ENCODE data around the gene SOX15. TPM values are rescaled to one million over a fixed set of nuclear protein-coding genes. Genes with fewer than 3 reads are reported as not detected.

Gene SOX15
- total and polyA plus RNA-seq, 2 experiments from 2014 or later, result 0.13 to 0.89 TPM

DNA sequence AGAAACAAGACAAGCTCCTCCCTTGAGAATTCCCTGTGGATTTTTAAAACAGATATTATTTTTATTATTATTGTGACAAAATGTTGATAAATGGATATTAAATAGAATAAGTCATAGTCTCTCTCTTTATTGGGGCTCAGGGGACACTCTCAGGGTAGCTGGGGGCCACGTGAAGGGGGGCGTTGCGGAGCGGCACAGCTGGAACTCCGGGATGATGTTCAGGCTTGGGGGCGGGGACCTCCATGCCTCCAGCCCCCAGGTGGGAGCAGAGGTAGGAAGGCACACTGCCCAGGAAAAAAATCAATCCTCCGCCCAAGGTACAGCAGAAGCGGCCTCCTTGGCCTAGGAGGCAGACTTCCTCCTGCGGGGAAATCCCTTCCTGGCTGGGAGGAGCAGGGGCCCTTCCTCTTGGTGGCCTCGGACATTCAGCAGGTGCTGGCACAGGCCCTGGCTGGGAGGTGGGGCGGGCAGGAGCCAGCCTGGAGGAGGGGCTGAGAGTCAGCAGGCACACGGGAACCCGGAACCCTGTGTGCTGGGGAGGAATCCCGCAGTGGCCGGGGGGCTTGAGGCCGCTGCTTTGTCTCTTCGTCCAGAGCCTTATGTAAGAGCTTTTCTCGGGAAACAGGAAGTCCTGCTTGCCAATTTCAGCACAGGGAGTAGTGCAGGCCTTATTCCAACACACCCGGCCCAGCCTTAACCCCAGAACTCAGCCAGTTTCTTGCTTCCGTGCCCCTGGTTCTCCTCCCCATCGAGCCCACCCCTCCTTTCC is 31.9 kb downstream of the SOX15 start:
- no peak overlapping the region for H3K4me3 ChIP-seq
- no peak for TF ChIP-seq EZH2 (IDR thresholded peaks at IDR 0.05; ENCODE audit: borderline replicate concordance)
- TF ChIP-seq, protein P1, sequence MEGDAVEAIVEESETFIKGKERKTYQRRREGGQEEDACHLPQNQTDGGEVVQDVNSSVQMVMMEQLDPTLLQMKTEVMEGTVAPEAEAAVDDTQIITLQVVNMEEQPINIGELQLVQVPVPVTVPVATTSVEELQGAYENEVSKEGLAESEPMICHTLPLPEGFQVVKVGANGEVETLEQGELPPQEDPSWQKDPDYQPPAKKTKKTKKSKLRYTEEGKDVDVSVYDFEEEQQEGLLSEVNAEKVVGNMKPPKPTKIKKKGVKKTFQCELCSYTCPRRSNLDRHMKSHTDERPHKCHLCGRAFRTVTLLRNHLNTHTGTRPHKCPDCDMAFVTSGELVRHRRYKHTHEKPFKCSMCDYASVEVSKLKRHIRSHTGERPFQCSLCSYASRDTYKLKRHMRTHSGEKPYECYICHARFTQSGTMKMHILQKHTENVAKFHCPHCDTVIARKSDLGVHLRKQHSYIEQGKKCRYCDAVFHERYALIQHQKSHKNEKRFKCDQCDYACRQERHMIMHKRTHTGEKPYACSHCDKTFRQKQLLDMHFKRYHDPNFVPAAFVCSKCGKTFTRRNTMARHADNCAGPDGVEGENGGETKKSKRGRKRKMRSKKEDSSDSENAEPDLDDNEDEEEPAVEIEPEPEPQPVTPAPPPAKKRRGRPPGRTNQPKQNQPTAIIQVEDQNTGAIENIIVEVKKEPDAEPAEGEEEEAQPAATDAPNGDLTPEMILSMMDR (IDR thresholded peaks at IDR 0.05; ENCODE audit: poor library complexity), result no peak
- TF ChIP-seq EZH2phosphoT487 (IDR thresholded peaks at IDR 0.05; ENCODE audit: low read depth, severe bottlenecking, unreplicated experiment), result no peak
- peak overlapping the region; percentile 76 for H2AFZ ChIP-seq
- peak overlapping the region; percentile 92 for H3K27ac ChIP-seq
- no peaks in the 10 kb centered on the region for H4K20me1 ChIP-seq (ENCODE audit: insufficient read depth, poor library complexity, severe bottlenecking)
- H3K79me2 ChIP-seq, result peaks cover 10% of the 10 kb centered on the region
- H3K9me3 ChIP-seq (ENCODE audit: low read depth), result no peaks in the 10 kb centered on the region
- WGBS (ENCODE audit: low lambda C conversion rate, missing lambda C conversion rate), result 43% methylated on average over 20 of the region's 21 CpGs
- H3K36me3 ChIP-seq (replicated peaks; ENCODE audit: insufficient read depth, low read depth), result no peaks in the 10 kb centered on the region
- H3K4me2 ChIP-seq, result peak overlapping the region; percentile 73
- peaks cover 36% of the 10 kb centered on the region for H3K4me1 ChIP-seq (ENCODE audit: insufficient read depth)
- H3K27me3 ChIP-seq, result no peaks in the 10 kb centered on the region
- H3K9me2 ChIP-seq (replicated peaks; ENCODE audit: insufficient read depth), result no peaks in the 10 kb centered on the region
- peak; percentile 81 for DNase-seq (ENCODE audit: low spot score)

DNA sequence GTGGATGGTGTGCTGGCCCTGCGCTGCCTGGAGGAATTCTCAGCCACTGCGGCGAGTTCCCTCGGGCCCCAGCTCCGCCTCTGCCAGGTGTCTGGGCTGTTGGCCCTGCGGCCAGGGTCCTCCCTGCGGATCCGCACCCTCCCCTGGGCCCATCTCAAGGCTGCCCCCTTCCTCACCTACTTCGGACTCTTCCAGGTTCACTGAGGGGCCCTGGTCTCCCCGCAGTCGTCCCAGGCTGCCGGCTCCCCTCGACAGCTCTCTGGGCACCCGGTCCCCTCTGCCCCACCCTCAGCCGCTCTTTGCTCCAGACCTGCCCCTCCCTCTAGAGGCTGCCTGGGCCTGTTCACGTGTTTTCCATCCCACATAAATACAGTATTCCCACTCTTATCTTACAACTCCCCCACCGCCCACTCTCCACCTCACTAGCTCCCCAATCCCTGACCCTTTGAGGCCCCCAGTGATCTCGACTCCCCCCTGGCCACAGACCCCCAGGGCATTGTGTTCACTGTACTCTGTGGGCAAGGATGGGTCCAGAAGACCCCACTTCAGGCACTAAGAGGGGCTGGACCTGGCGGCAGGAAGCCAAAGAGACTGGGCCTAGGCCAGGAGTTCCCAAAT is 32.6 kb downstream of the SOX15 start:
- Histone ChIP-seq H3K4me1 (ENCODE audit: insufficient read depth) (peaks cover 31% of the 10 kb centered on the region), H3K27ac (peak overlapping the region; percentile 92), H3K4me3 (no peak overlapping the region), H2AFZ (peak overlapping the region; percentile 76), H3K36me3 (replicated peaks; ENCODE audit: insufficient read depth, low read depth) (no peaks in the 10 kb centered on the region), H3K9me3 (ENCODE audit: low read depth) (no peaks in the 10 kb centered on the region), H4K20me1 (ENCODE audit: insufficient read depth, poor library complexity, severe bottlenecking) (no peaks in the 10 kb centered on the region), H3K9me2 (replicated peaks; ENCODE audit: insufficient read depth) (no peaks in the 10 kb centered on the region), H3K27me3 (no peaks in the 10 kb centered on the region), H3K4me2 (peak overlapping the region; percentile 73), H3K79me2 (peaks cover 3% of the 10 kb centered on the region)
- WGBS (ENCODE audit: low lambda C conversion rate, missing lambda C conversion rate), result 80% methylated on average over 12 of the region's 19 CpGs
- TF ChIP-seq EZH2phosphoT487 (IDR thresholded peaks at IDR 0.05; ENCODE audit: low read depth, severe bottlenecking, unreplicated experiment), result no peak
- TF ChIP-seq EZH2 (IDR thresholded peaks at IDR 0.05; ENCODE audit: borderline replicate concordance), result no peak
- TF ChIP-seq, protein P1 (IDR thresholded peaks at IDR 0.05; ENCODE audit: poor library complexity), result no peak
- no peak for DNase-seq (ENCODE audit: low spot score)

DNA sequence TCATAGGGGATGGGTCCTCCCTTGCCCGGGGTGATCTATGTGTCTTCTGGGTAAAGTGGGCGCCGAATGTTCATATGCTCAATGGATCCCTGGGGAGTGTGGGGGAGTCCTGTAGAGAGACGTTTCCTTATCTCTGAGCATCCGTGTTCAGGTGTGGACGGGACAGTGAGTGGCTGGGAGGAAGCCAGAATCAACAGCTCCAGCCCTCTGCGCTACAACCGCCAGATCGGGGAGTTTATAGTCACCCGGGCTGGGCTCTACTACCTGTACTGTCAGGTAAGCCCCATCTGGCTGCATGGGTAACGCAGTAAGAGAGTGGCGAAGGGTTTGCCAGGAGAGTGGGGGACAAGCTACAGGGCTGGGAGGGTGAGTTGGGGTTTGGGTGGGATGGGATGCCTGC is 33.3 kb downstream of the SOX15 start:
- Histone ChIP-seq H3K36me3 (replicated peaks; ENCODE audit: insufficient read depth, low read depth) (no peaks in the 10 kb centered on the region), H3K9me2 (replicated peaks; ENCODE audit: insufficient read depth) (no peaks in the 10 kb centered on the region), H3K27ac (no peak overlapping the region), H3K79me2 (no peaks in the 10 kb centered on the region), H4K20me1 (ENCODE audit: insufficient read depth, poor library complexity, severe bottlenecking) (no peaks in the 10 kb centered on the region), H3K27me3 (no peaks in the 10 kb centered on the region), H3K4me2 (no peak overlapping the region), H3K4me3 (no peak overlapping the region), H2AFZ (no peak overlapping the region), H3K4me1 (ENCODE audit: insufficient read depth) (peaks cover 31% of the 10 kb centered on the region), H3K9me3 (ENCODE audit: low read depth) (no peaks in the 10 kb centered on the region)
- no peak for DNase-seq (ENCODE audit: low spot score)
- TF ChIP-seq EZH2phosphoT487 (IDR thresholded peaks at IDR 0.05; ENCODE audit: low read depth, severe bottlenecking, unreplicated experiment), result no peak
- TF ChIP-seq, protein P1 (IDR thresholded peaks at IDR 0.05; ENCODE audit: poor library complexity), result no peak
- no peak for TF ChIP-seq EZH2 (IDR thresholded peaks at IDR 0.05; ENCODE audit: borderline replicate concordance)
- 86% methylated on average over 11 of the region's 12 CpGs for WGBS (ENCODE audit: low lambda C conversion rate, missing lambda C conversion rate)

Data from hepatocyte (in vitro differentiated cells).